Measurements from ENCODE around the gene FAM227A. TPM values are rescaled to one million over a fixed set of nuclear protein-coding genes. Genes with fewer than 3 reads are reported as not detected.

Gene FAM227A
- total and polyA plus RNA-seq, 2 donors (not counting 3 experiments of a cell fraction or from before 2014, with no cell fraction given), result 0.58 to 1.9 TPM

DNA sequence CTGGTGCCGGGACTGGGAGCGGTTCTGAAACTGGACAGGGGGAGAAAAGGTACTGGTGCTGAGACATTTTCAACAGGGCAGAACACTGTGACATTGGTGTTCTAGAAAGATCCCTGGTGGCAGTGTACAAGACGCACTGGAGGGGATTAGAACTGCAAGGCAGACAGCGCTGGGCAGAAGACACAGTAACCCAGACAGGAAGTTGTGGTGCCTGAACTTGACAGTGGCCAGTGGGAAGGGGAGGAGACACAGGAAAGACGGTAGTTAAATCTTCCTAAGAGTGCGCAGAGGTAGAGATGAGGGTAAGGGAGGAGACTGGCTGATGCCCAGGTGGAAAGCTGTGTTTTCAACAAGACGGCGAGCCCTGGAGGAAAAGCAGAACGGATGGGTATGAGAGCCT, 24.5 kb downstream of the FAM227A start:
- intact Hi-C loops (cut with micrococcal nuclease) (no loop called here), dilution Hi-C loops (cut with MboI; ENCODE audit: extremely low pct_ligation_motif_present, low sequenced_read_pairs) (no loop called here)
- Histone ChIP-seq H3K9me3 (replicated peaks; ENCODE audit: control insufficient read depth, insufficient read depth, low read length) (no peaks in the 10 kb centered on the region), H3K36me3 (ENCODE audit: control insufficient read depth in 2 of 2, extremely low read depth in 1 of 2, insufficient read depth in 2 of 2, low read length in 2 of 2) (no peaks in the 10 kb centered on the region), H3K4me3 (replicated peaks in 1 of 3; ENCODE audit: insufficient read depth in 1 of 3, low read depth in 1 of 3, low read length in 3 of 3) (no peak overlapping the region), H3K27me3 (ENCODE audit: control insufficient read depth in 2 of 2, insufficient read depth in 2 of 2, low read length in 2 of 2) (no peaks in the 10 kb centered on the region), H3K9ac (replicated peaks; ENCODE audit: extremely low read depth, insufficient read depth, low read length) (no peak overlapping the region), H4K20me1 (replicated peaks; ENCODE audit: control insufficient read depth, extremely low read depth, insufficient read depth, low read length) (no peaks in the 10 kb centered on the region), H3K4me1 (ENCODE audit: control insufficient read depth, extremely low read depth, insufficient read depth, low read length) (no peaks in the 10 kb centered on the region), H2AFZ (ENCODE audit: low read depth, low read length) (no peak overlapping the region), H3K4me2 (ENCODE audit: insufficient read depth, low read length) (no peak overlapping the region), H3K9me1 (replicated peaks; ENCODE audit: control insufficient read depth, extremely low read depth, insufficient read depth, low read length) (no peaks in the 10 kb centered on the region), H3K79me2 (ENCODE audit: control insufficient read depth, insufficient read depth, low read length) (no peaks in the 10 kb centered on the region), H3K27ac (ENCODE audit: insufficient read depth, low read depth, low read length) (no peak overlapping the region)
- FAIRE-seq, result no peak
- DNase-seq (ENCODE audit: low read depth, low spot score), result no peak
- no TSS peak for BruUV-seq (replicated peaks)
- ChIA-PET POLR2A (no interaction called here), CTCF (no interaction called here)
- TF ChIP-seq EZH2 (IDR thresholded peaks at IDR 0.05; ENCODE audit: borderline replicate concordance, low read depth, low read length, severe bottlenecking) (no peak), POLR2AphosphoS5 (IDR thresholded peaks at IDR 0.05; ENCODE audit: insufficient read depth, low read depth, low read length) (no peak), MYC (IDR thresholded peaks at IDR 0.05; ENCODE audit: low read depth, low read length) (no peak), FOS (IDR thresholded peaks at IDR 0.05; ENCODE audit: borderline replicate concordance, insufficient read depth, low read length) (no peak), JUN (IDR thresholded peaks at IDR 0.05; ENCODE audit: borderline replicate concordance, insufficient read depth, insufficient read length, low read depth) (no peak), GATA2 (IDR thresholded peaks at IDR 0.05; ENCODE audit: insufficient read depth, insufficient read length, low read depth, low read length) (no peak), POLR2A (IDR thresholded peaks at IDR 0.05; ENCODE audit: low read depth, low read length) (no peak)
- TF ChIP-seq, protein P1, sequence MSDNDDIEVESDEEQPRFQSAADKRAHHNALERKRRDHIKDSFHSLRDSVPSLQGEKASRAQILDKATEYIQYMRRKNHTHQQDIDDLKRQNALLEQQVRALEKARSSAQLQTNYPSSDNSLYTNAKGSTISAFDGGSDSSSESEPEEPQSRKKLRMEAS (IDR thresholded peaks at IDR 0.05; ENCODE audit: insufficient read depth, insufficient read length), result no peak
- TF ChIP-seq, protein P2, sequence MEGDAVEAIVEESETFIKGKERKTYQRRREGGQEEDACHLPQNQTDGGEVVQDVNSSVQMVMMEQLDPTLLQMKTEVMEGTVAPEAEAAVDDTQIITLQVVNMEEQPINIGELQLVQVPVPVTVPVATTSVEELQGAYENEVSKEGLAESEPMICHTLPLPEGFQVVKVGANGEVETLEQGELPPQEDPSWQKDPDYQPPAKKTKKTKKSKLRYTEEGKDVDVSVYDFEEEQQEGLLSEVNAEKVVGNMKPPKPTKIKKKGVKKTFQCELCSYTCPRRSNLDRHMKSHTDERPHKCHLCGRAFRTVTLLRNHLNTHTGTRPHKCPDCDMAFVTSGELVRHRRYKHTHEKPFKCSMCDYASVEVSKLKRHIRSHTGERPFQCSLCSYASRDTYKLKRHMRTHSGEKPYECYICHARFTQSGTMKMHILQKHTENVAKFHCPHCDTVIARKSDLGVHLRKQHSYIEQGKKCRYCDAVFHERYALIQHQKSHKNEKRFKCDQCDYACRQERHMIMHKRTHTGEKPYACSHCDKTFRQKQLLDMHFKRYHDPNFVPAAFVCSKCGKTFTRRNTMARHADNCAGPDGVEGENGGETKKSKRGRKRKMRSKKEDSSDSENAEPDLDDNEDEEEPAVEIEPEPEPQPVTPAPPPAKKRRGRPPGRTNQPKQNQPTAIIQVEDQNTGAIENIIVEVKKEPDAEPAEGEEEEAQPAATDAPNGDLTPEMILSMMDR (IDR thresholded peaks at IDR 0.05; ENCODE audit: extremely low read depth in 1 of 2, insufficient read depth in 1 of 2, low read depth in 1 of 2, low read length in 2 of 2), result no peak

Data from endothelial cell of umbilical vein (primary cell).